Activated CD8-positive, alpha-beta T cell treated with anti-CD3 and anti-CD28 coated beads for 36 hours (primary cell): Measurements from ENCODE around the gene SCAI. TPM values are rescaled to one million over a fixed set of nuclear protein-coding genes. Genes with fewer than 3 reads are reported as not detected.

ENCODE experiments used
- ATAC-seq: fragments of 200-7000 bp; cut with Tn5 transposase; one replicate; pipeline ENCODE4 v1.10.0; 2021; ENCODE audit warnings: mild to moderate bottlenecking, moderate library complexity
- CTCF ChIA-PET: fragments of 350-600 bp; sonication (Branson Sonifier 250); formaldehyde crosslinking; loops from one replicate; lab custom pipeline; 2021; ENCODE audit warnings: antibody characterized with exemption; lab: Charles Lee
- POLR2A ChIA-PET: fragments of 350-600 bp; sonication (Branson Sonifier 250); formaldehyde crosslinking; loops from one replicate; lab custom pipeline; 2021; ENCODE audit warnings: antibody characterized with exemption; lab: Charles Lee
- DNase-seq: peaks from one replicate; pipeline ENCODE4 v3.0.0-alpha.2; 2020
- H3K27ac Mint-ChIP-seq: one replicate; pipeline ENCODE4 v1.8.0; 2021; ENCODE audit warnings: mild to moderate bottlenecking, mixed read lengths
- H3K27me3 Mint-ChIP-seq: one replicate; pipeline ENCODE4 v1.8.0; 2021; ENCODE audit warnings: mixed read lengths
- H3K36me3 Mint-ChIP-seq: one replicate; pipeline ENCODE4 v1.8.0; 2021; ENCODE audit warnings: low read depth, mixed read lengths
- H3K4me1 Mint-ChIP-seq: one replicate; pipeline ENCODE4 v1.8.0; 2021; ENCODE audit warnings: low read depth, mixed read lengths
- H3K4me3 Mint-ChIP-seq: one replicate; pipeline ENCODE4 v1.8.0; 2021; ENCODE audit warnings: mild to moderate bottlenecking, moderate library complexity, mixed read lengths
- H3K9me3 Mint-ChIP-seq: one replicate; pipeline ENCODE4 v1.8.0; 2021; ENCODE audit warnings: mixed read lengths
- intact Hi-C: fragments of 100-400 bp; cut with micrococcal nuclease; formaldehyde crosslinking; loops from one replicate; pipeline ENCODE4 v1.10.0; 2022
- total RNA-seq, 2 experiments: library from RNA; stranded (reverse); gene quantifications; one replicate each; pipeline ENCODE4 v1.2.3, GENCODE V29; 2021
- TF ChIP-seq, protein P1 (sequence below): fragments of 200-600 bp; IDR thresholded peaks from one replicate; pipeline ENCODE4 v1.8.0; 2022; ENCODE audit warnings: antibody characterized with exemption, mild to moderate bottlenecking

Gene SCAI
- total RNA-seq, 2 experiments from 2014 or later, result 9.6 to 10.8 TPM

DNA sequence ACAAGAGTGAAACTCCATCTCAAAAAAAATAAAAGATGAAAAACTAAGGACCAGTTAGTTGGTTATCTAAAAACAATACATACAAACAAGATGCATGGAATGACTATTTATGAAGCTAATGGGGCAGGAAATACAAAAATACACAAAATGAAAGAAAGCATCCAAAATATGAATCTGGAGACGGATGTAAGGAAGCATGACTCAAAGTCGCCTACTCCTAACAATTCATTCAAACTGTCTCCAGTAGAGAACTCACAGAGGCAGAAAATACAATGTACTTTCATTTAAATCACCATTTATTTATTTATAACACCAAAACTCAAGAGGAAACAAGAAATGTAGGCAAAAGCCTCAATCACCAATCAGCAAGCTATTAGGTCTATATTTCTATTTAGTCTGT lies 68.4 kb downstream of the SCAI start:
- H3K27me3 Mint-ChIP-seq, result no peaks in the 10 kb centered on the region
- H3K4me3 Mint-ChIP-seq, result no peak overlapping the region
- TF ChIP-seq, protein P1, sequence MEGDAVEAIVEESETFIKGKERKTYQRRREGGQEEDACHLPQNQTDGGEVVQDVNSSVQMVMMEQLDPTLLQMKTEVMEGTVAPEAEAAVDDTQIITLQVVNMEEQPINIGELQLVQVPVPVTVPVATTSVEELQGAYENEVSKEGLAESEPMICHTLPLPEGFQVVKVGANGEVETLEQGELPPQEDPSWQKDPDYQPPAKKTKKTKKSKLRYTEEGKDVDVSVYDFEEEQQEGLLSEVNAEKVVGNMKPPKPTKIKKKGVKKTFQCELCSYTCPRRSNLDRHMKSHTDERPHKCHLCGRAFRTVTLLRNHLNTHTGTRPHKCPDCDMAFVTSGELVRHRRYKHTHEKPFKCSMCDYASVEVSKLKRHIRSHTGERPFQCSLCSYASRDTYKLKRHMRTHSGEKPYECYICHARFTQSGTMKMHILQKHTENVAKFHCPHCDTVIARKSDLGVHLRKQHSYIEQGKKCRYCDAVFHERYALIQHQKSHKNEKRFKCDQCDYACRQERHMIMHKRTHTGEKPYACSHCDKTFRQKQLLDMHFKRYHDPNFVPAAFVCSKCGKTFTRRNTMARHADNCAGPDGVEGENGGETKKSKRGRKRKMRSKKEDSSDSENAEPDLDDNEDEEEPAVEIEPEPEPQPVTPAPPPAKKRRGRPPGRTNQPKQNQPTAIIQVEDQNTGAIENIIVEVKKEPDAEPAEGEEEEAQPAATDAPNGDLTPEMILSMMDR, result no peak
- ChIA-PET POLR2A (interaction anchor here (0.6 kb wide), 1 partner anchor 129 kb away, joined by 3 read pairs; no protein-coding TSS in a partner anchor), CTCF (interaction anchor here (1.3 kb wide), 1 partner anchor 14 kb away, joined by 3 read pairs; no protein-coding TSS in a partner anchor)
- intact Hi-C loops, result no loop called here
- no peak overlapping the region for H3K27ac Mint-ChIP-seq
- DNase-seq (no peak), ATAC-seq (no peak)
- no peaks in the 10 kb centered on the region for H3K4me1 Mint-ChIP-seq
- H3K36me3 Mint-ChIP-seq, result no peaks in the 10 kb centered on the region
- no peaks in the 10 kb centered on the region for H3K9me3 Mint-ChIP-seq

DNA sequence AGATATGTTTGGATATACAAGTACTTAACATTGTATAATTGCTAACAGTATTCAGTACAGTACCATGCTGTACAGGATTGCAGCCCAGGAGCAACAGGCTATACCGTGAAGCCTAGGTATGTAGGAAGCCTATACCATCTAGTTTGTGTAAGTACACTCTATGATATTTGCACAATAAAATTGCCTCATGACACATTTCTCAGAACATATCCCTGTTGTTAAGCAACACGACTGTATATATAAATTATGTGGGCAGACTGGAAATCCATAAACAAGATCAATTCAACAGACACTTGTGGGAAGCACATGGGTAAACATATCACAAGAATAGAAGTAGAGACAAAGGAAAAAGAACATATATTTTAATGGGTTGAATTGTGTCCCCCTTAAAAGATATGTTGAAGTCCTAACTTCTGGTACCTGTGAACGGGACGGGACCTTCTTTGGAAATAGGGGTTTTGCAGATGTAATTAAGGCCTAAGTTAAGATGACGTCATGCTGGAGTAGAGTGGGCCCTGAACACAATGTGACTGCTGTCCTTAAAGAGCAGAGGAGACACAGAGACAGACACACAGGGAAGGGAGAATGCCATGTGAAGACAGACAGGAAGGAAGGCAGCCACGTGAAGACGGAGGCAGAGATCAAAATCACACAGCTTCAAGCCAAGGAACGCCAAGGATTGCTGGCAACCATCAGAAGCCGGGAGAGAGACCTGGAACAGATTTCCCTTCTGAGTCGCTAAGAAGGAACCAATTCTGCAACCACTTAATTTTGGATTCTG lies 76.3 kb downstream of the SCAI start:
- CTCF ChIA-PET, result no interaction called here
- Mint-ChIP-seq H3K9me3 (no peaks in the 10 kb centered on the region), H3K4me3 (no peak overlapping the region), H3K27ac (no peak overlapping the region), H3K4me1 (no peaks in the 10 kb centered on the region), H3K27me3 (no peaks in the 10 kb centered on the region), H3K36me3 (no peaks in the 10 kb centered on the region)
- DNase-seq (no peak), ATAC-seq (no peak)
- intact Hi-C loops, result no loop called here
- POLR2A ChIA-PET, result no interaction called here
- TF ChIP-seq, protein P1, result no peak

DNA sequence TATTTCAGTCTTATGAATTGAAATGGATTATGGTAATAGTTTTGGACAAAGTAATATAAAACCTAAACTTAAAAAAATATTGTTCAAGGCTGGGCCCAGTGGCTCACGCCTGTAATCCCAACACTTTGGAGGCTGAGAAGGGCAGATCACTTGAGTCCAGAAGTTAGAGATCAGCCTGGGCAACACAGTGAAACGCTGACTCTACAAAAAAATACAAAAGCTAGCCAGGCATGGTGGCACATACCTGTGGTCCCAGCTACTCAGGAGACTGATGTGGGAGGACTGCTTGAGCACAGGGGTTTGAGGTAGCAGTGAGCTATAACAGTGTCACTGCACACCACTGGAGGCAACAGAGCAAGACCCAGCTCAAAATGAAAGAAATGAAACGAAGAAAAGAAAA lies 81.9 kb downstream of the SCAI start:
- Mint-ChIP-seq H3K4me1 (peaks cover 6% of the 10 kb centered on the region), H3K4me3 (no peak overlapping the region), H3K36me3 (peaks cover 2% of the 10 kb centered on the region), H3K27ac (no peak overlapping the region), H3K9me3 (no peaks in the 10 kb centered on the region), H3K27me3 (no peaks in the 10 kb centered on the region)
- intact Hi-C loops, result no loop called here
- DNase-seq, result no peak
- ChIA-PET POLR2A (interaction anchor here (1.0 kb wide), 1 partner anchor 17 kb away, joined by 3 read pairs; no protein-coding TSS in a partner anchor), CTCF (no interaction called here)
- TF ChIP-seq, protein P1, result no peak
- ATAC-seq, result no peak

DNA sequence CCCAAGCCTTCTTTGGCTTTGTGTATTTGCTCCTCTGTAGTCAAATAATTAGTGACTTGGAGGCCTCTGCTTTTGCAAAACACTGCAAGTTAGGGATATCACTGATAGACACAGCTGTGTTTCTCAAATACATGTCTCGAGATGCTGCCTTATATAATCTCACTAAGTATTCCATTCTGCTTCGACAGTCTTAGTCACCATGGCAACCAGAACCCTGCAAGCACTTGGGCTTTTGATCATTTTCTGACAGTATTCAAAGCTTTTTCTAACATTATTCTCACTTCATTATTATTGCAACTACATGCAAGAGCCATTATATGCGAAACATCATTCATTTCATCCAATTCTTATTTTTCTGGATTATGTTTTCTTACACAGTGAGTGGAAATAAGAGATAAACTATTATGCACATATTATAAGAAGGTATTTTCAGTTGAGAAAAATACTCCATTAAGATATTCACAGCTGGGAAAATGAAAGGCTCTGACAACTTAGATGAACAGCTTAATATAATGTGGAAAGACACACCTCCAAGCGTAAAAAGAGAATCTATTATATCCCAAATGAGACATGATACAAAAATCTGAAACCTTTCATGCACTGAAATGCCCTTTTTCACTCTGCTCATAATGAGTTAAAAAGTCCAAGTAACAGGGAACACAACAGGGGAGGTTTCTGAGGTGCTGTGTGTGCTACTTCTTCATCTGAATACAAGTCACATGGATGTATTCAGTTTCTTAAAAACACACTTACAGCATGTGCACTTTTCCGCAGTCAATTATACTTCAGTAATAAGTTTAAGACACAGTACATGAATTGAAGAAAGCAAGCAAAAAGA lies 93.9 kb downstream of the SCAI start:
- POLR2A ChIA-PET, result interaction anchor here (0.6 kb wide), 1 partner anchor 180 kb away, joined by 3 read pairs; no protein-coding TSS in a partner anchor
- Mint-ChIP-seq H3K4me1 (no peaks in the 10 kb centered on the region), H3K36me3 (peaks cover 2% of the 10 kb centered on the region), H3K27me3 (no peaks in the 10 kb centered on the region), H3K4me3 (no peak overlapping the region), H3K27ac (no peak overlapping the region), H3K9me3 (no peaks in the 10 kb centered on the region)
- TF ChIP-seq, protein P1, result no peak
- intact Hi-C loops, result no loop called here
- no peak for ATAC-seq
- DNase-seq, result no peak
- CTCF ChIA-PET, result no interaction called here
